ENCODE measurements around the gene PLXNB1. TPM values are rescaled to one million over a fixed set of nuclear protein-coding genes. Genes with fewer than 3 reads are reported as not detected.

Gene PLXNB1
- total and polyA plus RNA-seq, 2 experiments from 2014 or later, result 49.0 to 144 TPM

DNA sequence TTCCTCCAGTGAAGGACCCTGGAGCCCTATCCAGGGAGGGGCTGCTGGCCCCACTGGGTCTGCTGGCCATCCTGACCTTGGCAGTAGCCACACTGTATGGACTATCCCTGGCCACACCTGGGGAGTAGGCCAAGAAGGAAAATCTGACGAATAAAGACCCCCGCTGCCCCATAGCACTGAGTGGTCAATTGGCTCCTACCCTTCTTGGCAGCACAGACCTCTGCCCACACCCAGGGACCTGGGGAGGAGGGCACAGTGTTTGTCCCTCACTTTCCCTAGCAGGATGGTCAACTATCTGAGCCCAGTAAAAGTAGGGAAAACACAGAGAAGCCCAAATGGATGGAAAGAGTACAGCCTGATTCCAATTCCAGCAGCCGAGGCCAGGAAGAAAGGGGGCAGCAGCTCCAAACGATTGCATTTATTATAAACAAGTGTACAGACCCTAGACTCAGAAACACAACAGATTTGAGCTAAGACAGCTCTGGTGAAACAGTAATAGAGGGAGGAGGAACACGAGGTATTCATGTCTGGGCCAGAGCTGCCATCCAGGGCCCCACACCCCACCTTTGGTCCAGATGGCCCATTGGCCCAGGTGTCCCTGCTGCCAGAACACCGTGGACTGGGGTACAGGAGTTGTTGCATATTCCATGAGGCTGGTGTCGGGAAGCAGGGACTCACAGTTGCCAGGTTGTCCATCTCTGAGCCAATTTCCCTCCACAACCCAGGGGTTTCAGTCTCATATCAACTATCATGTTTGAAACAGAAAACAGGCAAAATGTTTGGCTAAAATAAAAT, 37.8 kb upstream of the PLXNB1 start (continued):
- TF ChIP-seq CREB1 (CRISPR knock-in tag; IDR thresholded peaks at IDR 0.05; ENCODE audit: low read depth) (no peak), NANOG (IDR thresholded peaks at IDR 0.05; ENCODE audit: borderline replicate concordance) (no peak), POLR2AphosphoS5 (IDR thresholded peaks at IDR 0.05; ENCODE audit: low read depth) (no peak)
- TF ChIP-seq, protein P1, sequence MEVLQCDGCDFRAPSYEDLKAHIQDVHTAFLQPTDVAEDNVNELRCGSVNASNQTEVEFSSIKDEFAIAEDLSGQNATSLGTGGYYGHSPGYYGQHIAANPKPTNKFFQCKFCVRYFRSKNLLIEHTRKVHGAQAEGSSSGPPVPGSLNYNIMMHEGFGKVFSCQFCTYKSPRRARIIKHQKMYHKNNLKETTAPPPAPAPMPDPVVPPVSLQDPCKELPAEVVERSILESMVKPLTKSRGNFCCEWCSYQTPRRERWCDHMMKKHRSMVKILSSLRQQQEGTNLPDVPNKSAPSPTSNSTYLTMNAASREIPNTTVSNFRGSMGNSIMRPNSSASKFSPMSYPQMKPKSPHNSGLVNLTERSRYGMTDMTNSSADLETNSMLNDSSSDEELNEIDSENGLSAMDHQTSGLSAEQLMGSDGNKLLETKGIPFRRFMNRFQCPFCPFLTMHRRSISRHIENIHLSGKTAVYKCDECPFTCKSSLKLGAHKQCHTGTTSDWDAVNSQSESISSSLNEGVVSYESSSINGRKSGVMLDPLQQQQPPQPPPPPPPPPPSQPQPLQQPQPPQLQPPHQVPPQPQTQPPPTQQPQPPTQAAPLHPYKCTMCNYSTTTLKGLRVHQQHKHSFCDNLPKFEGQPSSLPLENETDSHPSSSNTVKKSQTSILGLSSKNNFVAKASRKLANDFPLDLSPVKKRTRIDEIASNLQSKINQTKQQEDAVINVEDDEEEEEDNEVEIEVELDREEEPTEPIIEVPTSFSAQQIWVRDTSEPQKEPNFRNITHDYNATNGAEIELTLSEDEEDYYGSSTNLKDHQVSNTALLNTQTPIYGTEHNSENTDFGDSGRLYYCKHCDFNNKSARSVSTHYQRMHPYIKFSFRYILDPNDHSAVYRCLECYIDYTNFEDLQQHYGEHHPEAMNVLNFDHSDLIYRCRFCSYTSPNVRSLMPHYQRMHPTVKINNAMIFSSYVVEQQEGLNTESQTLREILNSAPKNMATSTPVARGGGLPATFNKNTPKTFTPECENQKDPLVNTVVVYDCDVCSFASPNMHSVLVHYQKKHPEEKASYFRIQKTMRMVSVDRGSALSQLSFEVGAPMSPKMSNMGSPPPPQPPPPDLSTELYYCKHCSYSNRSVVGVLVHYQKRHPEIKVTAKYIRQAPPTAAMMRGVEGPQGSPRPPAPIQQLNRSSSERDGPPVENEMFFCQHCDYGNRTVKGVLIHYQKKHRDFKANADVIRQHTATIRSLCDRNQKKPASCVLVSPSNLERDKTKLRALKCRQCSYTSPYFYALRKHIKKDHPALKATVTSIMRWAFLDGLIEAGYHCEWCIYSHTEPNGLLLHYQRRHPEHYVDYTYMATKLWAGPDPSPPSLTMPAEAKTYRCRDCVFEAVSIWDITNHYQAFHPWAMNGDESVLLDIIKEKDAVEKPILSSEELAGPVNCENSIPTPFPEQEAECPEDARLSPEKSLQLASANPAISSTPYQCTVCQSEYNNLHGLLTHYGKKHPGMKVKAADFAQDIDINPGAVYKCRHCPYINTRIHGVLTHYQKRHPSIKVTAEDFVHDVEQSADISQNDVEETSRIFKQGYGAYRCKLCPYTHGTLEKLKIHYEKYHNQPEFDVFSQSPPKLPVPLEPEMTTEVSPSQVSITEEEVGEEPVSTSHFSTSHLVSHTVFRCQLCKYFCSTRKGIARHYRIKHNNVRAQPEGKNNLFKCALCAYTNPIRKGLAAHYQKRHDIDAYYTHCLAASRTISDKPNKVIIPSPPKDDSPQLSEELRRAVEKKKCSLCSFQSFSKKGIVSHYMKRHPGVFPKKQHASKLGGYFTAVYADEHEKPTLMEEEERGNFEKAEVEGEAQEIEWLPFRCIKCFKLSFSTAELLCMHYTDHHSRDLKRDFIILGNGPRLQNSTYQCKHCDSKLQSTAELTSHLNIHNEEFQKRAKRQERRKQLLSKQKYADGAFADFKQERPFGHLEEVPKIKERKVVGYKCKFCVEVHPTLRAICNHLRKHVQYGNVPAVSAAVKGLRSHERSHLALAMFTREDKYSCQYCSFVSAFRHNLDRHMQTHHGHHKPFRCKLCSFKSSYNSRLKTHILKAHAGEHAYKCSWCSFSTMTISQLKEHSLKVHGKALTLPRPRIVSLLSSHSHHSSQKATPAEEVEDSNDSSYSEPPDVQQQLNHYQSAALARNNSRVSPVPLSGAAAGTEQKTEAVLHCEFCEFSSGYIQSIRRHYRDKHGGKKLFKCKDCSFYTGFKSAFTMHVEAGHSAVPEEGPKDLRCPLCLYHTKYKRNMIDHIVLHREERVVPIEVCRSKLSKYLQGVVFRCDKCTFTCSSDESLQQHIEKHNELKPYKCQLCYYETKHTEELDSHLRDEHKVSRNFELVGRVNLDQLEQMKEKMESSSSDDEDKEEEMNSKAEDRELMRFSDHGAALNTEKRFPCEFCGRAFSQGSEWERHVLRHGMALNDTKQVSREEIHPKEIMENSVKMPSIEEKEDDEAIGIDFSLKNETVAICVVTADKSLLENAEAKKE (CRISPR knock-in tag; IDR thresholded peaks at IDR 0.05), result no peak

DNA sequence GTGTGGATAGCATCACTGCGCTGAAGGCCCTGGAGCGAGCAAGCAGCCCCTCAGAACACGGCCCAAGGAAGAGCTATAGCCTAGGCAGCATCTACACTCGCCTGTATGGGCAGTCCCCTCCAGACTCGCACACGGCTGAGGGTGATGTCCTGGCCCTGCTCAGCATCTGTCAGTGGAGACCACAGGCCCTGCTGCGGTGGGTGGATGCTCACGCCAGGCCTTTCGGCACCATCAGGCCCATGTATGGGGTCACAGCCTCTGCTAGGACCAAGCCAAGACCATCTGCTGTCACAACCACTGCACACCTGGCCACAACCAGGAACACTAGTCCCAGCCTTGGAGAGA, 37.2 kb upstream of the PLXNB1 start:
- Histone ChIP-seq H4K20me1 (replicated peaks; ENCODE audit: insufficient read depth) (no peaks in the 10 kb centered on the region), H3K4me1 (ENCODE audit: insufficient read depth) (peaks cover 7% of the 10 kb centered on the region), H3K36me3 (ENCODE audit: insufficient read depth) (peaks cover 9% of the 10 kb centered on the region; the same call in 1 of the 2 replicates), H3K27me3 (ENCODE audit: insufficient read depth) (no peaks in the 10 kb centered on the region), H3F3A (replicated peaks; ENCODE audit: low read depth) (peaks cover 8% of the 10 kb centered on the region; the same call in 1 of the 2 replicates), H3K9me2 (ENCODE audit: insufficient read depth) (no peaks in the 10 kb centered on the region), H3K4me3 (no peak overlapping the region), H3K27ac (ENCODE audit: low read depth) (peak overlapping the region; percentile 96), H3K79me2 (replicated peaks; ENCODE audit: insufficient read depth) (peaks cover 18% of the 10 kb centered on the region), H2AFZ (no peak overlapping the region), H3K4me2 (no peak overlapping the region)
- no peak for TF ChIP-seq ZNF114 (CRISPR knock-in tag; IDR thresholded peaks at IDR 0.05)
- TF ChIP-seq, protein P2, sequence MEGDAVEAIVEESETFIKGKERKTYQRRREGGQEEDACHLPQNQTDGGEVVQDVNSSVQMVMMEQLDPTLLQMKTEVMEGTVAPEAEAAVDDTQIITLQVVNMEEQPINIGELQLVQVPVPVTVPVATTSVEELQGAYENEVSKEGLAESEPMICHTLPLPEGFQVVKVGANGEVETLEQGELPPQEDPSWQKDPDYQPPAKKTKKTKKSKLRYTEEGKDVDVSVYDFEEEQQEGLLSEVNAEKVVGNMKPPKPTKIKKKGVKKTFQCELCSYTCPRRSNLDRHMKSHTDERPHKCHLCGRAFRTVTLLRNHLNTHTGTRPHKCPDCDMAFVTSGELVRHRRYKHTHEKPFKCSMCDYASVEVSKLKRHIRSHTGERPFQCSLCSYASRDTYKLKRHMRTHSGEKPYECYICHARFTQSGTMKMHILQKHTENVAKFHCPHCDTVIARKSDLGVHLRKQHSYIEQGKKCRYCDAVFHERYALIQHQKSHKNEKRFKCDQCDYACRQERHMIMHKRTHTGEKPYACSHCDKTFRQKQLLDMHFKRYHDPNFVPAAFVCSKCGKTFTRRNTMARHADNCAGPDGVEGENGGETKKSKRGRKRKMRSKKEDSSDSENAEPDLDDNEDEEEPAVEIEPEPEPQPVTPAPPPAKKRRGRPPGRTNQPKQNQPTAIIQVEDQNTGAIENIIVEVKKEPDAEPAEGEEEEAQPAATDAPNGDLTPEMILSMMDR (conservative IDR thresholded peaks at IDR 0.05; ENCODE audit: low read depth in 2 of 2), result no peak
- TF ChIP-seq EZH2phosphoT487 (IDR thresholded peaks at IDR 0.05; ENCODE audit: unreplicated experiment), result no peak
- no peaks in the 10 kb centered on the region for H3K9me3 Mint-ChIP-seq
- peaks cover 12% of the 10 kb centered on the region for H3K27me3 Mint-ChIP-seq (ENCODE audit: insufficient read depth, low read depth, poor library complexity)
- peak overlapping the region; percentile 99 for H3K27ac Mint-ChIP-seq
- peaks cover 38% of the 10 kb centered on the region for H3K36me3 Mint-ChIP-seq (ENCODE audit: low read depth)
- peak overlapping the region; percentile 36; the same call in 1 of the 3 replicates for H3K4me3 Mint-ChIP-seq
- ATAC-seq (no peak), DNase-seq (ENCODE audit: low spot score) (no peak)
- peaks cover 28% of the 10 kb centered on the region for H3K4me1 Mint-ChIP-seq

Data from GM23338 (cell line).